Transverse colon (tissue), 4 donors: ENCODE data around the gene DLGAP1. TPM values are rescaled to one million over a fixed set of nuclear protein-coding genes. Genes with fewer than 3 reads are reported as not detected.

Experiments used
- DNase-seq: peaks from one replicate; pipeline ENCODE4 v3.0.0-alpha.2; 2019
- H3K27ac ChIP-seq, 4 donors: fragments of 200-600 bp; sonication (generic); 2 replicates each; pipeline ENCODE4 v1.5.1; 2016 to 2018; ENCODE audit warnings: inconsistent platforms in 4 of 4
- H3K27me3 ChIP-seq: fragments of 200-600 bp; sonication (generic); 2 replicates; pipeline ENCODE4 v1.5.1; 2017; ENCODE audit warnings: inconsistent platforms
- H3K36me3 ChIP-seq, 4 donors: fragments of 200-600 bp; sonication (generic); 2 replicates each; pipeline ENCODE4 v1.5.1; 2017 to 2019; ENCODE audit warnings: inconsistent platforms in 4 of 4
- H3K4me1 ChIP-seq, 4 donors: fragments of 200-600 bp; sonication (generic); 2 replicates each; pipeline ENCODE4 v1.5.1; 2017 to 2020; ENCODE audit warnings: inconsistent platforms in 4 of 4
- H3K4me3 ChIP-seq, 4 donors: fragments of 200-600 bp; sonication (generic); 1 replicate in 1 of 4; 2 replicates in 3 of 4; pipeline versions ENCODE4 v1.5.1 to v1.6.1; 2017 to 2019; ENCODE audit warnings: inconsistent platforms in 4 of 4
- H3K9me3 ChIP-seq, 2 donors: fragments of 200-600 bp; sonication (generic); 2 replicates each; pipeline ENCODE4 v1.5.1; 2017 to 2019; ENCODE audit warnings: inconsistent platforms in 2 of 2
- EP300 ChIP-seq: sonication (generic); formaldehyde crosslinking; IDR thresholded peaks from one replicate; pipeline ENCODE4 v1.6.1; 2017; ENCODE audit warnings: antibody characterized with exemption, low read depth
- POLR2A ChIP-seq: fragments of 450-650 bp; IDR thresholded peaks from one replicate; pipeline ENCODE4 v1.6.1; 2016; ENCODE audit warnings: antibody characterized with exemption, mild to moderate bottlenecking, moderate library complexity
- POLR2AphosphoS5 ChIP-seq, 3 donors: sonication (generic); formaldehyde crosslinking; IDR thresholded peaks; one replicate each; pipeline ENCODE4 v1.6.1; 2016; ENCODE audit warnings: antibody characterized with exemption in 3 of 3
- WGBS, 2 donors: methylation state at CpG; one replicate each; pipeline ENCODE4 v1.1.5; 2018; ENCODE audit warnings: low coverage in 1 of 2; 5-methylcytosine and 5-hydroxymethylcytosine counted together
- in situ Hi-C, 4 donors: fragments of 200-750 bp; cut with MboI; loops; one replicate each; pipeline versions ENCODE4 v1.15.0 to v1.15.1; 2017; ENCODE audit warnings: low sequenced_read_pairs in 3 of 4, low pct_ligation_motif_present in 1 of 4, low pct_unique_long_range_greater_than_20kb in 1 of 4
- intact Hi-C: fragments of 100-400 bp; cut with DNase I; formaldehyde crosslinking; loops from one replicate; pipeline ENCODE4 v1.15.1; 2023; ENCODE audit warnings: low total_unique reads
- total RNA-seq, 4 donors: library from RNA; depleted of rRNA; stranded (reverse); fragments of >200 nt; gene quantifications; one replicate each; pipeline ENCODE4 v1.1.0, GENCODE V29; 2016
- TF ChIP-seq, protein P1 (sequence below), 5 experiments: fragments of 200-600 bp in 3 of 5; fragments of 450-650 bp in 2 of 5; sonication (generic) in 3 of 5; IDR thresholded peaks; 1 replicate in 2 of 5; 2 replicates in 3 of 5; pipeline ENCODE4 v1.5.1; 2016 to 2017; ENCODE audit warnings: antibody characterized with exemption in 5 of 5, inconsistent platforms in 3 of 5, mild to moderate bottlenecking in 2 of 5, moderate library complexity in 1 of 5

Gene DLGAP1
- total RNA-seq, 4 donors from 2014 or later = 2.7 to 7.2 (median 3.3) TPM

DNA sequence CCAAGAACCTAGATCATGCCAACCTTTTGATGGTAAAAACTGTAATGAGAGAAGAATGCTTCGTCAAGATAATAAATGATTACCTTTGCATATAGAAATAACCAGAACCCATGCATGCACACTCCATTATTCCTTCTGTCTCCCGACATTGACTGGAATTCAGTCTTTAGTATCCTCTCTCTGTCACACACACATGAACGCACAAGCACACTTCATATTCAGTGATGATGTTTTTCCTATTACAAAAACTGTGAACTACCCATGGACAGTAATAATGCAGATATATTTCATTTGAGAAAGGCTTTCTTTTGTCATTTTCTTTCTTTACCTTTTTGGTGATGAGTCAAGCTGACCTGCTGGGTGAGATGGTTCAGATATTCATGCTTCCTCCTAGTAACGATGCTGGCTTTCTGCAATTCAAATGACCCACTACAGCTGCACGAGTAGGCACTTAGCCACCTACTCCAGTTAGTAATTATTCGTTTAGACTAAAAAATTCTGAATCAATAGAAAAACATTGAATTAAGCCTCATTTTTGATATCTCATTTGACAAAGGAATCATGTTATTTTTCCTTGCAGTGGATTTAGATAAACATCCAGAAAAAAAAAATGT lies 623.0 kb downstream of the DLGAP1 start:
- Histone ChIP-seq H3K36me3 (no peaks in the 10 kb centered on the region), H3K4me1 (no peaks in the 10 kb centered on the region), H3K27me3 (no peaks in the 10 kb centered on the region), H3K27ac (no peak overlapping the region), H3K4me3 (no peak overlapping the region), H3K9me3 (no peaks in the 10 kb centered on the region)
- TF ChIP-seq, protein P1, sequence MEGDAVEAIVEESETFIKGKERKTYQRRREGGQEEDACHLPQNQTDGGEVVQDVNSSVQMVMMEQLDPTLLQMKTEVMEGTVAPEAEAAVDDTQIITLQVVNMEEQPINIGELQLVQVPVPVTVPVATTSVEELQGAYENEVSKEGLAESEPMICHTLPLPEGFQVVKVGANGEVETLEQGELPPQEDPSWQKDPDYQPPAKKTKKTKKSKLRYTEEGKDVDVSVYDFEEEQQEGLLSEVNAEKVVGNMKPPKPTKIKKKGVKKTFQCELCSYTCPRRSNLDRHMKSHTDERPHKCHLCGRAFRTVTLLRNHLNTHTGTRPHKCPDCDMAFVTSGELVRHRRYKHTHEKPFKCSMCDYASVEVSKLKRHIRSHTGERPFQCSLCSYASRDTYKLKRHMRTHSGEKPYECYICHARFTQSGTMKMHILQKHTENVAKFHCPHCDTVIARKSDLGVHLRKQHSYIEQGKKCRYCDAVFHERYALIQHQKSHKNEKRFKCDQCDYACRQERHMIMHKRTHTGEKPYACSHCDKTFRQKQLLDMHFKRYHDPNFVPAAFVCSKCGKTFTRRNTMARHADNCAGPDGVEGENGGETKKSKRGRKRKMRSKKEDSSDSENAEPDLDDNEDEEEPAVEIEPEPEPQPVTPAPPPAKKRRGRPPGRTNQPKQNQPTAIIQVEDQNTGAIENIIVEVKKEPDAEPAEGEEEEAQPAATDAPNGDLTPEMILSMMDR (IDR thresholded peaks at IDR 0.05) = no peak
- TF ChIP-seq POLR2A (no peak), POLR2AphosphoS5 (IDR thresholded peaks at IDR 0.05) (no peak), EP300 (no peak)
- WGBS, 2 donors = 62 to 63% methylated on average over 6 of the region's 6 CpGs
- intact Hi-C loops = no loop called here
- in situ Hi-C loops = no loop called here
- no peak for DNase-seq

- Histone ChIP-seq H3K9me3 (no peaks in the 10 kb centered on the region), H3K4me3 (no peak overlapping the region), H3K4me1 (no peaks in the 10 kb centered on the region), H3K36me3 (no peaks in the 10 kb centered on the region), H3K27ac (no peak overlapping the region), H3K27me3 (no peaks in the 10 kb centered on the region)
- in situ Hi-C loops = no loop called here
- TF ChIP-seq POLR2AphosphoS5 (IDR thresholded peaks at IDR 0.05) (no peak), POLR2A (no peak), EP300 (no peak)
- TF ChIP-seq, protein P1 (IDR thresholded peaks at IDR 0.05) = no peak
- DNase-seq = no peak
- 82 to 91% methylated on average over 1 of the region's 1 CpG for WGBS, 2 donors
- intact Hi-C loops = no loop called here
These were observed 624.5 kb downstream of the DLGAP1 start for GRCh38 chr18:3830604-3831003.

DNA sequence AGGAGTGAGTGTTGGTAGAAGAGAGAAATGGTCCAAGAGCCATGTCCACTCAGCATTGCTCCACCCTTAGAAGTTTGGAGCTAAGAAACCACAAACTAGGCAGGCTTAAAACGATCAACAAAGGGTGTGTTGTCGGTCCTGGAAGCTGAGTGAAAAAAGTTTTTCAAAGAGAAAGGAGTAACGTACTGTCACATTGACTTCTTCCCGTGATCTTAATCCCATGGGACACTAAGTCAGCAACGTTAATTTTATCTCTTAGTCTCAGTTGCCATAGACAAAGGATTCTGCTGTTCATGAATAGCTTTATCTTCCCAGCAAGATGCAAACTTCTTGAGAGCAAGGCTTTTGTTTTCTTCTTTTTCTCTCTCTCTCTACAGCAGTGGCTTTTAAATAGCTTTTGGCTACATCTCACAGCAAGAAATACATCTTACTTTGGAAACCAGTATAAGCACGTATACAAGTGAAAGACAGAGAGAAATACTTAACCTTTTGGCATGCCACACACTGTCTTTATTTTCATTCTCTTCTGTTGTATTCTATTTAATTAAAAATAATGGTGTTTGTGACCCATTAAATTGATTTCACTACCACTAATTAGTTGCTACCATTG lies 627.8 kb downstream of the DLGAP1 start:
- DNase-seq = no peak
- Histone ChIP-seq H3K9me3 (no peaks in the 10 kb centered on the region), H3K27me3 (no peaks in the 10 kb centered on the region), H3K27ac (no peak overlapping the region), H3K36me3 (no peaks in the 10 kb centered on the region), H3K4me1 (no peaks in the 10 kb centered on the region), H3K4me3 (no peak overlapping the region)
- in situ Hi-C loops = no loop called here
- intact Hi-C loops = no loop called here
- WGBS, 2 donors = 53 to 55% methylated on average over 6 of the region's 6 CpGs
- TF ChIP-seq EP300 = no peak
- no peak for TF ChIP-seq POLR2A
- no peak for TF ChIP-seq POLR2AphosphoS5 (IDR thresholded peaks at IDR 0.05)

DNA sequence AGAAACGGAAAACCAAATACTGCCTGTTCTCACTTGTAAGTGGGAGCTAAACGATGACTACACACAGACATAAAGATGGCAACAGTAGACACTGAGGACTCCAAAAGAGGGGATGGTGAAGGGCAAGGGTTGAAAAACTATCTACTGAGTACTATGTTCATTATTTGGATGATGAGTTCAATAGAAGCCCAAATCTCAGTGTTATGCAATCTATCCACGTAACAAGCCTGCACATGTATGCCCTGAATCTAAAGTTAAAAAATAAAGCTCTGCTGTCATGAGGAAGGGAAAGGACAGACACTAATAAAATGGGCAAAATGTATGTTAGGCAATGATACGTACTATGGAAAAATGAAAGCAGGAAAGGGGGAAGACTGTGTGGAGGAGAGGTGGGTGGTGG lies 629.1 kb downstream of the DLGAP1 start:
- TF ChIP-seq POLR2AphosphoS5 (IDR thresholded peaks at IDR 0.05) (no peak), EP300 (no peak), POLR2A (no peak)
- TF ChIP-seq, protein P1 (IDR thresholded peaks at IDR 0.05) = no peak
- Histone ChIP-seq H3K36me3 (no peaks in the 10 kb centered on the region), H3K27ac (no peak overlapping the region), H3K9me3 (no peaks in the 10 kb centered on the region), H3K27me3 (no peaks in the 10 kb centered on the region), H3K4me1 (no peaks in the 10 kb centered on the region), H3K4me3 (no peak overlapping the region)
- WGBS, 2 donors = 82 to 89% methylated on average over 4 of the region's 4 CpGs
- in situ Hi-C loops = no loop called here
- DNase-seq = no peak
- intact Hi-C loops = no loop called here
